ENCODE results near the gene MAP6D1.

GRCh38 chr3:183827809-183828537 lies 2.6 kb upstream of the MAP6D1 start:
- TF ChIP-seq, protein P1, sequence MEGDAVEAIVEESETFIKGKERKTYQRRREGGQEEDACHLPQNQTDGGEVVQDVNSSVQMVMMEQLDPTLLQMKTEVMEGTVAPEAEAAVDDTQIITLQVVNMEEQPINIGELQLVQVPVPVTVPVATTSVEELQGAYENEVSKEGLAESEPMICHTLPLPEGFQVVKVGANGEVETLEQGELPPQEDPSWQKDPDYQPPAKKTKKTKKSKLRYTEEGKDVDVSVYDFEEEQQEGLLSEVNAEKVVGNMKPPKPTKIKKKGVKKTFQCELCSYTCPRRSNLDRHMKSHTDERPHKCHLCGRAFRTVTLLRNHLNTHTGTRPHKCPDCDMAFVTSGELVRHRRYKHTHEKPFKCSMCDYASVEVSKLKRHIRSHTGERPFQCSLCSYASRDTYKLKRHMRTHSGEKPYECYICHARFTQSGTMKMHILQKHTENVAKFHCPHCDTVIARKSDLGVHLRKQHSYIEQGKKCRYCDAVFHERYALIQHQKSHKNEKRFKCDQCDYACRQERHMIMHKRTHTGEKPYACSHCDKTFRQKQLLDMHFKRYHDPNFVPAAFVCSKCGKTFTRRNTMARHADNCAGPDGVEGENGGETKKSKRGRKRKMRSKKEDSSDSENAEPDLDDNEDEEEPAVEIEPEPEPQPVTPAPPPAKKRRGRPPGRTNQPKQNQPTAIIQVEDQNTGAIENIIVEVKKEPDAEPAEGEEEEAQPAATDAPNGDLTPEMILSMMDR (tag by site-specific recombination; IDR thresholded peaks at IDR 0.05): no peak
- TF ChIP-seq TRIM28 (IDR thresholded peaks at IDR 0.05; ENCODE audit: borderline replicate concordance, low read length) (no peak), ZNF121 (tag by site-specific recombination; IDR thresholded peaks at IDR 0.05) (no peak), ZBTB6 (tag by site-specific recombination; IDR thresholded peaks at IDR 0.05) (no peak), ZSCAN30 (tag by site-specific recombination; IDR thresholded peaks at IDR 0.05) (no peak), ZNF514 (tag by site-specific recombination; IDR thresholded peaks at IDR 0.05) (no peak), ZNF266 (tag by site-specific recombination; IDR thresholded peaks at IDR 0.05; ENCODE audit: low read depth) (no peak), ZNF701 (tag by site-specific recombination; IDR thresholded peaks at IDR 0.05) (no peak), ZNF416 (tag by site-specific recombination; IDR thresholded peaks at IDR 0.05) (no peak), ZNF76 (tag by site-specific recombination; IDR thresholded peaks at IDR 0.05; ENCODE audit: borderline replicate concordance, low read depth) (no peak), ZNF658 (tag by site-specific recombination; IDR thresholded peaks at IDR 0.05) (no peak), ZNF830 (tag by site-specific recombination; IDR thresholded peaks at IDR 0.05; ENCODE audit: low read depth) (no peak), ZNF366 (tag by site-specific recombination; conservative IDR thresholded peaks at IDR 0.05) (no peak), PATZ1 (tag by site-specific recombination; IDR thresholded peaks at IDR 0.05) (no peak)

Measured in HEK293 (cell line).